GM19452 (cell line): ENCODE data around the gene PDE4B.

Experiments
- ATAC-seq: cut with Tn5 transposase; IDR thresholded peaks from one replicate; pipeline ENCODE4 v1.9.1; 2021; ENCODE audit not compliant: unreplicated experiment

PDE4B gene

DNA sequence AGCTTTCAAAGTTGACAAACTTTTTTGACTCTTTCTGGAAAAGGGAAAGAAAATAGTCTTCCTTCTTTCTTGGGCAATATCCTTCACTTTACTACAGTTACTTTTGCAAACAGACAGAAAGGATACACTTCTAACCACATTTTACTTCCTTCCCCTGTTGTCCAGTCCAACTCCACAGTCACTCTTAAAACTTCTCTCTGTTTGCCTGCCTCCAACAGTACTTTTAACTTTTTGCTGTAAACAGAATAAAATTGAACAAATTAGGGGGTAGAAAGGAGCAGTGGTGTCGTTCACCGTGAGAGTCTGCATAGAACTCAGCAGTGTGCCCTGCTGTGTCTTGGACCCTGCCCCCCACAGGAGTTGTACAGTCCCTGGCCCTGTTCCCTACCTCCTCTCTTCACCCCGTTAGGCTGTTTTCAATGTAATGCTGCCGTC is 580.5 kb downstream of the PDE4B start:
- no peak for ATAC-seq

DNA sequence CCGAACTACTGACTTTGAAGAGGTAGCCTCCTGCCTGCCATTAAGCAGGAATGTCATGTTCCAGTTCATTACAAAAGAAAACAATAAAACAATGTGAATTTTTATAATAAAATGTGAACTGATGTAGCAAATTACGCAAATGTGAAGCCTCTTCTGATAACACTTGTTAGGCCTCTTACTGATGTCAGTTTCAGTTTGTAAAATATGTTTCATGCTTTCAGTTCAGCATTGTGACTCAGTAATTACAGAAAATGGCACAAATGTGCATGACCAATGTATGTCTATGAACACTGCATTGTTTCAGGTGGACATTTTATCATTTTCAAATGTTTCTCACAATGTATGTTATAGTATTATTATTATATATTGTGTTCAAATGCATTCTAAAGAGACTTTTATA is 581.5 kb downstream of the PDE4B start:
- peak; percentile 42 for ATAC-seq

DNA sequence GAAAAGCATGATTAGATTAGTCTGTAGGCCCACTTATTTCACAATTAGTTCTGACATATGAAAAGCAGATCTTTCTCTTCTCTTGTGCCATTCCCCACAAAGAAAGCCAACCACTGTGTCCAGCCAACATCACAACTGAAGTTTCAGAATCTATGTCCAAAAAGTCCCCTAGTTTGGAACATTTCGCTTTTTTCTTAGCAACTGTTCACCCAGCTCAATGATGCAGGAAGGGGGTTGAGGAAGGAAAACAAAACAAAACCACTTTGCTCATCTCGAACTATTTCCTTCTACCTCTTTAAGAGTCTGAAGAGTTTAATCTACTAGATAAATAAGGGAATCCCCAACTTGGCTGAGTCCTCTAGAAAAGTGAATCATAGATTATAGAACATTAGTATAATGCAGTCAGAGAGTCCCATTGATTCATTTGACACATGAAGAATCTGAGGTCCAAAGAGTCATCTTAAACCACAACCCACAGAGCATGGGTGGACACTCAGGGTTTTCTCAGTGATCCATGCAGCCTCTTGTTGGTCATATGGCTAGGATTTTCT is 581.9 kb downstream of the PDE4B start:
- peak; percentile 43 for ATAC-seq

DNA sequence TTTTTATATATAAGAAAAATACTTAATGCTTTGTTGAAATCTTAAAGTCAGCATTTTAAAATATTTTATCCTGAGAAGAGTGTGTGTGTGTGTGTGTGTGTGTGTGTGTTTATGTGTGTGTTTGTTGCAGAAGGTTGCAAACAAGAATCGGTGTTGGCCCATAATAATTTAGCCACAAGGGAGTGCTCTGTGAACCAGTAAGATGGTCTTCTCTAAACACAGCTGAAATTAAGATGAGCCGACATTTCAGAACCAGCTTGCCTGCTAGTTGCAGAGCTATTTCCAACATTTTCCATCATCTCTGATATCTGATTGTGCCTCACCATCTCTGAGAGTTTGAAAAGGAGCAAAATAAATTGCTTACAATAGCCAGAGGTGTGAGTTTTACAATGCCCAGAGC is 582.4 kb downstream of the PDE4B start:
- no peak for ATAC-seq

DNA sequence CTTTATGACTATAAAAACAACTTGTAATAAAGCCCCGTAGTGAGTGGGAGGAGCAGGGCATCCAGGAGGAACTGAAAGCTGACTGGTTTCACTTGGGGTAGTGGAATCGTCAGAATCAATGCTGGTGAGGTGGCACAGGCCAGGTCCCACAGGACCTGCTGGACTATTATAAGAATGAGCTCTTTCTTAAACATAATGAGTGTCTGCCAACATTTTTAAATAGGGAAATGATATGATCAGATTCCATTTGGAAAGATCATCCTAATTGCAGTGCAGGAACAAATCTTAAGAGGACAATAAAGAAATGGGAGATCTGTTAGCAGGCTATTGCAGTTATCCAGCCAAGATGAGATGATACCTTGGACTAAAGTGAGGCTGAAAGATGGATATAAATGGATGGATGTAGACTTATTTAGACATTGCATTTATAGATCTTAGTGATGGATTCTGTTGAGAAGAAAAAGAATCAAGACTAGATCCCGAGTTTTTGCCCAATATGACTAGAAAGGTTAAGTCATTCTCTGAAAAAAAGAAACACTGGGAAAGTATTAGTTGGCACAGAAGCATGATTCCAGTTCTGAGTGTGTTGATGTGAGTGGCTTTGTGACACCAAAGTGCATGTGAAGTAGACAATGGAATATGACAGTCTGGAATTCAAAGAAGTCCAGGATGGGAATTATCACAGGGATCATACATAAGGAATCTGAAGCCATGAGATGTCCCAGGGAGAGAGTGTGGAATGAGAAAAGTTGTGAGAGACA is 587.9 kb downstream of the PDE4B start:
- ATAC-seq, result peak; percentile 98

DNA sequence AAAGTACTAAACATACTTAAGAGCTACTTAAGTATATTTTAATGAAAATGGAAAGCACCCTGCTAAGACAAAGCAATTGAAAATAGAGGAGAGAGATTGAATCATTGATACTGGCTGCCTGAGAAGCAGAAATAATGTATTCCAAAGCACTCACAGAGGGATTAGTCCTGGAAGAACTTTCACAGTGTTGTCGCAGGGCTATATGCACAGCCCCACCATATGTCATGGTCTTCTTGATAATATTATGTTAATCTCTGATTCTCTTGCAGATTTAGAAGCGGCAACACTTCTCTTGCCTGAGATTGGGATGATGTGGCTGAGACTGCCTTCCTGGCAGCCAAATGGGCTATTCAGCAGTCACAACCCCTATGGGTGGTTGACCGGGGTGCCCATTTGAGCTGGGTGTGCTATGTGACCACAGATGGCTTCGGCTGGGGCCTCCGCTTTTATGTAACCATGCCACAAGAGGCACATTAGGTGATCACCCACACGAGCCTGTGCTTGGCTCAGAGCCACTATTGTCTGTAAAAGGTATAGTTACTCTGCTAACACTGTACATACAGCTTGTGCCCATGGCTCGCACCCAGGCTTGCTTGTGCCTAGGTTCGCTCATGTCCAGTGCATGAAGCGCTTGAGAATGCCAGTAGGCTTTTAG is 589.1 kb downstream of the PDE4B start:
- no peak for ATAC-seq

DNA sequence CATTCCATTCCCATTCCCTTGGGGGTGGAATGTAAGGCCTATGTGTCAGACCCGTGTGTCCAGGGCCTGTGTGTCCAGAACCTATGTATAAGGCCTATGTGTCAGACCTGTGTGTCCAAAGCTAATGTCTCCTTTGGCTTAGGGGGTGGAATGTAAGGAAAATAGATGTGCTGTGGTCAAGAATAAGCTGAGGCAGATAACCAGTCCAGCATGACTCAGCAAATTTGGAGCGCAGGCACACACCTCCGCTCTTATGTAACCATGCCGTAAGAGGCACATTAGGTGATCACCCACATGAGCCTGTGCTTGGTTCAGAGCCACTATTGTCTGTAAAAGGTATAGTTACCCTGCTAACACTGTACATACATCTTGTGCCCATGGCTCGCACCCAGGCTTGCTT is 590.5 kb downstream of the PDE4B start:
- no peak for ATAC-seq

DNA sequence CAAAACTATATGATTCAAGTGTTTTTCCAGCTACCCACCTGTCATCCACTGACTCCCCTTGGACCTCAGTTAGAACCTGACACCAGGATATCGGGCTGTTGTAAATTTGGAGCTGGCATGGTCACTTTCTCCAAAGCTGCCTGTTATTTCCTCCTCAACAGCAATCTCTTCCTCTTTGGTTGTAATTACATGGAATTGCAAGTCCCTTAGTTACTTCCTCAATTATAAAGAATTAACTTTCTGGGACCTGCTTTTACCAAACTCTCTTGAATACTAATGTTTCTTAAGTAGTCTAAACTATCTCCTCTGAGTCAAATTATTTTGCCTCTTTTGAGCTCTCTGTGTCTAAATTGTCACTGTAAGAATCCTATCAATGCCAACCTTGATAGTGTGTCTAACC is 590.9 kb downstream of the PDE4B start:
- ATAC-seq, result no peak

DNA sequence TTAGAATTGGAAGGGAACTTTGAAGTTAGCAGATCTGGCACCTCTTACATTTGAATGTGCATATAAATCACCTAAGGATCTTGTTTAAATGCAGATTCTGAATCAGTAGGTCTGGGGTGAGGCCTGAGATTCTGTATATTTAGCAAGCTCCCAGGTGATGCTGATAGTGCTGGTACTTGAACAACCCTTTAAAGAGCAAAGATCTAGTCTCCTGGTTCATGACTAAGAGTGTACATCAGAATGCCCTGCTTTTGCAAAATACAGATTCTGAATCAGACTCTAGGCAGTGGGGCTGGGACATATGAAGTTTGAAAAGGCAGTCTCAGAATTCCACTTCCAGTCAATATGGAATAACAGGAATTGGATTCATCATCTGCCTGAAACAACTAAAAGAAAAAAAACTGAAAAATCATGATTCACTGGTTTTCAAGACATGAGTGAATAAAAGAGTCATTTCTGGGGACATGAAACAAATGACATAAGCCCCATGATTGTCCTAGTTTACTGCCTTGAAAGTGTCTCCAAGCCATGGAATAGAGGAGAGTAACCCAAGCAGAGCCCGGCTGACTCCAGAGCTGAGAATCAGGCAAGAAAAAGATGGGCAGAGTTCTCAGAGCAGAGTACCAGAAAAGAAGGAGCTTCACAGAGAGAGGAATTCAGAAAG is 591.7 kb downstream of the PDE4B start:
- no peak for ATAC-seq

DNA sequence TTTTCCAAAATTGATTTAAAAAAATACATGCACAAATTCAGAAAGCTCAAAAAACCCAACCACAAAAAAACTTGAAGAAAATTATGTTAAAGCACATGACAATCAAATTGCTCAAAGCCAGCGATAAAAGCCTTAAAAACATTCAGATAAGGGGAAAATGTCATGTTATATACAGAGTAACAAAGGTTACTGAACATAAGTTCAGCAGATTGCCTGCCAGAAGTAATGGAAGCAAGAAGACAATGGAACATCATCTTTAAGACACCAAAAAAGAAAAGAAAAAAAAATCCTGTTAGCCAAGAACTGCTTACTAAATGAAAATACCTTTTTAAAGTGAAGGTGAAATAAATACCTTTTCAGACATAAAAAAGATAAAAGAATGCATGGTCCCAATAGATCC is 594.0 kb downstream of the PDE4B start:
- no peak for ATAC-seq

DNA sequence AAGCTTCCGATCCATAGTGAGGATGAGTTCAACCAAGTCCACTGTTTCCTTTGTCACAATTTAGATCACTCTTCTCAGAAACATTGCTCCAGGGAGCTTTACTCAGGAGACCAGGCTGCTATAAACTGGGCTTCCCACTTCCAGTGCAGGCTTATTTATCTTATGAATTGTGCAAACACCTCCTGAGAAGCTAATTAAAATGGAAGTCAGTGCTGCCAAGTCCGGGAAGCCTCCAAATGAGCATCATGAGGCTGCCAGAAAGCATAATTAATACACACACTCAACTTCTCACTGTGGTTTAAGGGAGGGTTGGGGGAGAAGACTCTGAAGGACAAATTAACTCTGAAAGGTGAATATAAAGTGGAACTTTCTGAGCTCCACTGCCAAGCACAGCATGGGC is 596.2 kb downstream of the PDE4B start:
- no peak for ATAC-seq

DNA sequence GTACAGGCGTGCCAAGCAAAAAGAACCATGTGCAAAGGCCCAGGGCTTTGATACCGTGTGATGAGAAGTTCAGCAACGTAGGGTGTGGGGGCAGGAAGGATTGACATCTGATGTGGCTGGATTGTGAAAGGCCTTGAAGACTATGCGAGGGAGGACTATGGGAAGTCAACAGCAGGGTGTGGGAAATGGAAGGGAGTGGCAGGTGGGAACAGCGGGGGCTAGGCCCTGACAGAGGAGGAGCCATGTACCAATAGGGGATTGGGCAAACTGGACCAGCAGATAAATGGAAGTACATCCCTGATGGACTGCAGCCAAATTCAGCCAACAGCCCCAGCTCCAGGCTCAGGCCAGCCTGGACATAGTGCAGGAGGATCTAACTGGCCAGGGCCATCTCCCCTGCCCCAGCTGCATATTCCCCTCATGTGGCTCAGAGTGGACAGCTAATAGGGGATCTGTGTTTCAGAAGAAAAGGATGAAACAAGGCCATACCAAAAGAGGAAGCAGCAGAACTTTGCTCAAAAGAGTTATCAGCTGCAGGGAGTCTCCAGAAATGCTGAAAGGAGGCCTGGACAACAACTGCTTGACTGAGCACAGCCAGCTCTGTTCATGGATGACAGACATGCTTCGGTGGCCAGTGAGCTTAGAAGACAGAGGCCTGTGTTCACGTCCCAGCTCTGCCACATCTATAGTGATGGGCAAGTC is 601.0 kb downstream of the PDE4B start:
- ATAC-seq, result no peak

DNA sequence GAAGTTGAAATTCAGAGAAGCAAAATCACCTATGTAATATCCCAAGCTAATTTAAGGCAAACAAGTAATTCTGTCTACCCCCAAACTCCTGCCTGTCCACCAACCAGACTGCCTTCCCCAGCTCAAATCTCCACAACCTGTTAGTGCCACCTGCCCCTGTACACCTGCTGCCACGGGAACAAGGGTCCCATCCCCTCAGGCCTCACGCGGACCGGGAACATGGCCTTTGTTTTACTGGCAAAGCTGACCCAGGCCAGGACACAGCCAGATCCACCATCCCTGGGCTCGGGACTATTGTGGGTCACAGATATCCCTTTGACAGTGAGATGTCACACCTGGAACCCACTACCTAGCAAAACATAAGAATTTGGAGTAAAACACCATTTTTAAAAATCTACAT is 601.9 kb downstream of the PDE4B start:
- ATAC-seq, result no peak

DNA sequence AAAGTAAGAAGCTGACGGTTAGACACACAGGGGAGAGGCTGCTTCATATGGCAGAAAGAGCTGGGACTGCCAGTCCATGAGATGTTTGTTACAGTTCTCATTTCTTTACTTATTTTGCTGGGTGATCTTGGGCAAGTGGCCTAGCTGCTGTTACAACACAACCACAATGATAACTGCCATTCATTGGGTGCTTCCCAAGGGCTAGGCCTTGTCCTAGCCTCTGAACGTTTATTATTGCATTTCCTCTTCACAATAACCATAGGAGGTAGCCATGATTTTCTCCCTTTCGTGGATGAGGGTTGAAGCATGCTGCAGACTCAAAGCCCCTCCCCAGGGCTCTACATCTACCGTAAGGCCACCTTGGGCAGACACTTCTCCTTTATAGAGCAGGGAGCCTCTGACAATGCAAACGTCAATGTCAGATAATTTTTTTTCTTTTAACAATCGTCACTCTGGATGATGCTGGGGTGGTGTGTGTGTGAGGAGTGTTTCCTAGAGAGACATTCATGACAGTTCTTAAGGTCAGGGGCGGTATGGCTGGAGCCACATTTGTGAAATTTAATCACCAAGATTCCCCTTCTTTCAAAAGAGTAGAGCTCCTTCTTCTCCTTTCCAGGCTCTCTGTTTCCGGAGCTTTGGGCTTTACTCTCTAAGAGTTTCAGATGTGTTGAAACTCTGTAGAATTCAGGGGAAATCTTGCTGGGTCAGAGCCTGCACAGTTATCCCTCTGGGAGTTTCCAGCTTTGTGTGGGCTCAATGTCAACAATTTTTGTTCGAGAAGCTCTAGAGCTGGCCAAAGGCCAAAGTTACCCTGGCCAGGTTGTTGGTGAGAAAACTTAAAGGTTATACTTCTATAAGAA is 602.7 kb downstream of the PDE4B start:
- ATAC-seq, result no peak

DNA sequence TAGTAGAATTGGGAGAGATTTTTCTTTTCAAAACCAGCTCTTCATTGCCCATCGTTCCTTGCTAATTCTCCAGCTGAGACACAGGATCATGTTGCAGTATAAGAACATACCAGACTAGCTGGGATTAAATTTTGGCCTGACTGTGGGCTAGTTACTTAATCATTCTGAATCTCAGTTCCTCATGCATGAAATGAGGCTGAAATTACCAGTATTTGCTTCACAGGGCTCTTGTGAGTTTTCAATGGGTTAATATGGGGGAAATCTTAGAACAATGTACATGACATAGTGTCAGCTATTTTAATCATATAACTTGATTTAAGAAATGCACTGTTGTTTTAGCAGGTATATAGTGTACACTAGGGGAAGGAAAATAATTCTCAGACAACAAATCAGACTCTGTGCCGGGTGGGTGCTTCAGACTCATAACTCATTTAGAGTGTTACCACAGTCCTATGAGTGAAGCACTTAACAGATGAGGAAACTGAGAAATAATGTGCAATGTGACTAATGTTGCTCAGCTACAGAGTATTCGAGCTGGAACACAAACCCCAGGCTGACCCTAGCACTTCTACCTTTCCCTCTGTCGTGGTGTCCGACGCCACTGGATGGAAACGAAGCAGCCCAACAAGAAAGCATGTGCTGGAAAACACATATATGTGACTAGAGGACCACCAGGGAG is 603.7 kb downstream of the PDE4B start:
- ATAC-seq, result peak; percentile 52

DNA sequence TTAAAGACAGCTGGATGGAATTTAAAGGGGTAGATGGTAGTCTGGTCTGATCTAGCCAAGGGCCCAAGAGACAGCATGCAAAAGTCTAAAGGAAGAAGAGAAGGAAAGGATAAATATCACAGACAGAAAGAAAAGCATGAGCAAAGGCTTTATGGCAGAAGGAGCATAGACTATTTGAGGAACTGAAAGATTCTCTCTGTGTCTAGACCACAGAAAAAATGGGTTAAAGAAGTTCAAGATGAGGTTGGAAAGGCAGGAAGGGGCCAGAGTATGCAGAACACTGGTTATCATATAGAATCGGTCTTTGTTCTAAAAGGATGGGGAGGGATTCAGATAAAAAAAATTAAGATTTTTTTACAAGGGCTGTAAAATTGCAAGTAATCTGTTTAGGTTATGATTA is 604.5 kb downstream of the PDE4B start:
- peak; percentile 36 for ATAC-seq

DNA sequence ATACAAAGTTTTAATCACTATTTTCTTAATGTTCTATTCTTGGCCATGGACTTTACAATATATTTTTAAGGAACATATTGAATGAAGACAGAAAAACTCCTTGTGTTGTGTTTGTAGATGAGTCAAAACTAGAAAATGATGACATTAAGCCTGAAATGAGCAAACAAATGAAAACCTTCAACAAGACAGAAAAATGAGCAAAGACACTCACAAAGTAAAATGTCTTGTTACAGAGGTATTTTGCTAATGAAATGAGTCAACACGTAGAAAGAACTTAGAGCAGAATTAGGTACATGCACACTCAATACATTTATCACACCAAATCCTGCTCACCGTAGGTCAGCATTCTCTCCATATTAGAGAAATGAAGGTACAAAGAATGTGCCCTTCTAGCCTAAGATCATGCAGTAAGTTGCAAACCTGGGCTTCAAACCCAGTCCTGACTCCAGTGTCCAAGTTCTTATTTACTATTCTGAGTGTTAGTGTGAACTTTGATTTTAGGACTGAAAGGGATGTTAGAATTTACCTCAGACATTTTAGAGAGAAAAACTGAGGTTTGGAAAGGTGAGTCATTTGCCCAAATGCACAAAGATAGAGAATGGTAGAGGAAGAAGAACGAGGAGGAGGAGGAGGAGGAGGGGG is 607.3 kb downstream of the PDE4B start:
- no peak for ATAC-seq

DNA sequence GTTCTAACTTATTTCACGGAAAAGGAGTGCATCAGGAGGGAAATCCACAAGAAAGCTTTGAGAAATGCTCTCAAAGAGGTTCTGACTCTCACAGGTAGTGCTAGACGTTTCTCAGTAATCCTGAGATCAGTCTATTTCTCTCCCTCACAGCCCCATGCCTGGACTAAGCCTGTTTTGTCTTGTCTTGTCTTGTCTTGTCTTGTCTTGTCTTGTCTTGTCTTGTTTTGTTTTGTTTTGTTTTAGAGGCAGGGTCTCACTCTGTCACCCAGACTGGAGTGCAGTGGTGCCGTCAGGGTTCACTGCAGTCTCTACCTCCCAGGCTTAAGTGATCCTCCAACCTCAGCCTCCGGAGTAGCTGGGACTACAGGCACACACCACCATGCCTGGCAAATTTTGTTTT is 608.0 kb downstream of the PDE4B start:
- no peak for ATAC-seq

DNA sequence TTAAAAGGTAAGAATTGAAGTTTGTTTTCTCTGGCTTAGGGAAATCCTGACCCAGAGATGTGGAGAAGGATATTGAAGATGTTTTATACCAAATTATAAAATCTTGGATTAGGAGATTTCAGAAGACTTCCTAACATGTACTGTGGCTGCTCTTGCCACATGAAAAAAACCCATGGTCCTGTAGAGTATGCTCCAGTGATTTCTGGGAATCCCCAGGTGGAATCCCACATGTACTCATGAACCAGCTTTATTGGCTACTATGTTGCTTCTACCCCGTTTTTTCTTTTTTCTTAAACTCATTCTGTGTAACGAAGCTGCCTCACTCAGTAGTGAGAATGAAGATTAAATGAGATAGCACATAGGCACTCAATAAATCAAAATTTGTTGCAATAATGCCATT is 608.5 kb downstream of the PDE4B start:
- ATAC-seq, result no peak
